ENCODE data around the gene YIPF3.

The YIPF3 gene

GRCh38 chr6:43476746-43477145, 40.0 kb downstream of the YIPF3 start:
- CTCF ChIA-PET = interaction anchor here (1.5 kb wide), 1 partner anchor 13 kb away, joined by 4 read pairs; no protein-coding TSS in a partner anchor
- no peak for DNase-seq (ENCODE audit: extremely low spot score)
- POLR2A ChIA-PET = interaction anchor here (1.2 to 1.8 kb wide), 7 partner anchors 13 to 423 kb away, joined by 3 to 18 read pairs (median 4); partner anchors contain the start of genes ABCC10, CUL7, DLK2 and POLR1C
- TF ChIP-seq FOXK2 (IDR thresholded peaks at IDR 0.05) = no peak
- no peak for TF ChIP-seq ZNF384 (IDR thresholded peaks at IDR 0.05)
- no peak for TF ChIP-seq SUZ12 (IDR thresholded peaks at IDR 0.05)
- TF ChIP-seq L3MBTL2 (conservative IDR thresholded peaks at IDR 0.05) = no peak
- TF ChIP-seq PKNOX1 (IDR thresholded peaks at IDR 0.05) = no peak
- no peak for TF ChIP-seq CTBP1 (IDR thresholded peaks at IDR 0.05; ENCODE audit: borderline replicate concordance)
- TF ChIP-seq TARDBP (IDR thresholded peaks at IDR 0.05) = no peak
- TF ChIP-seq FOXM1 (IDR thresholded peaks at IDR 0.05; ENCODE audit: borderline replicate concordance) = no peak
- TF ChIP-seq BHLHE40 (IDR thresholded peaks at IDR 0.05; ENCODE audit: borderline replicate concordance) = no peak

GRCh38 chr6:43475516-43475915, 41.2 kb downstream of the YIPF3 start:
- CTCF ChIA-PET = no interaction called here
- TF ChIP-seq ARNT (IDR thresholded peaks at IDR 0.05) = no peak
- TF ChIP-seq TARDBP (IDR thresholded peaks at IDR 0.05) = no peak
- TF ChIP-seq FOXA1 (IDR thresholded peaks at IDR 0.05) = no peak
- no peak for TF ChIP-seq CTBP1 (IDR thresholded peaks at IDR 0.05; ENCODE audit: borderline replicate concordance)
- no peak for TF ChIP-seq NFRKB (IDR thresholded peaks at IDR 0.05)
- TF ChIP-seq SUZ12 (IDR thresholded peaks at IDR 0.05) = no peak
- POLR2A ChIA-PET = interaction anchor here (1.2 kb wide), 1 partner anchor 11 kb away, joined by 3 read pairs; no protein-coding TSS in a partner anchor
- no peak for DNase-seq (ENCODE audit: extremely low spot score)

- ChIA-PET CTCF (no interaction called here), POLR2A (no interaction called here)
- no peak for TF ChIP-seq PKNOX1 (IDR thresholded peaks at IDR 0.05)
- TF ChIP-seq FOXM1 (IDR thresholded peaks at IDR 0.05; ENCODE audit: borderline replicate concordance) = no peak
- no peak for TF ChIP-seq BHLHE40 (IDR thresholded peaks at IDR 0.05; ENCODE audit: borderline replicate concordance)
- no peak for TF ChIP-seq LEF1 (IDR thresholded peaks at IDR 0.05; ENCODE audit: borderline replicate concordance)
- TF ChIP-seq L3MBTL2 (conservative IDR thresholded peaks at IDR 0.05) = no peak
- no peak for TF ChIP-seq FOXK2 (IDR thresholded peaks at IDR 0.05)
- no peak for TF ChIP-seq SP1 (IDR thresholded peaks at IDR 0.05)
- no peak for TF ChIP-seq FOXA1 (IDR thresholded peaks at IDR 0.05)
- TF ChIP-seq TARDBP (IDR thresholded peaks at IDR 0.05) = no peak
- TF ChIP-seq ZNF384 (IDR thresholded peaks at IDR 0.05) = no peak
- no peak for TF ChIP-seq HDGF (IDR thresholded peaks at IDR 0.05; ENCODE audit: borderline replicate concordance)
- TF ChIP-seq NFRKB (IDR thresholded peaks at IDR 0.05) = no peak
- TF ChIP-seq CTBP1 (IDR thresholded peaks at IDR 0.05; ENCODE audit: borderline replicate concordance) = no peak
- TF ChIP-seq ARNT (IDR thresholded peaks at IDR 0.05) = no peak
- TF ChIP-seq ELF4 (IDR thresholded peaks at IDR 0.05) = no peak
- TF ChIP-seq SUZ12 (IDR thresholded peaks at IDR 0.05) = no peak
- no peak for DNase-seq (ENCODE audit: extremely low spot score)
Observed at GRCh38 chr6:43472515-43472914, 44.2 kb downstream of the YIPF3 start.

- ChIA-PET POLR2A (interaction anchor here (0.9 kb wide), 1 partner anchor 15 kb away, joined by 4 read pairs; no protein-coding TSS in a partner anchor), CTCF (interaction anchor here (0.5 kb wide), 1 partner anchor 52 kb away, joined by 3 read pairs; no protein-coding TSS in a partner anchor)
- TF ChIP-seq HDGF (IDR thresholded peaks at IDR 0.05; ENCODE audit: borderline replicate concordance) (no peak), ELF4 (IDR thresholded peaks at IDR 0.05) (no peak), SP1 (IDR thresholded peaks at IDR 0.05) (no peak), L3MBTL2 (conservative IDR thresholded peaks at IDR 0.05) (no peak), FOXM1 (IDR thresholded peaks at IDR 0.05; ENCODE audit: borderline replicate concordance) (no peak), LEF1 (IDR thresholded peaks at IDR 0.05; ENCODE audit: borderline replicate concordance) (no peak), NFRKB (IDR thresholded peaks at IDR 0.05) (no peak), PKNOX1 (IDR thresholded peaks at IDR 0.05) (no peak), FOXA1 (IDR thresholded peaks at IDR 0.05) (no peak), FOXK2 (IDR thresholded peaks at IDR 0.05) (no peak), ZNF384 (IDR thresholded peaks at IDR 0.05) (no peak), ARNT (IDR thresholded peaks at IDR 0.05) (no peak)
- no peak for DNase-seq (ENCODE audit: extremely low spot score)
Observed at GRCh38 chr6:43471399-43471798, 45.3 kb downstream of the YIPF3 start.

GRCh38 chr6:43469947-43470346, 46.8 kb downstream of the YIPF3 start:
- CTCF ChIA-PET = no interaction called here
- POLR2A ChIA-PET = interaction anchor here (2.7 kb wide), 1 partner anchor 8 kb away, joined by 7 read pairs; the partner anchor contains the start of gene TJAP1
- TF ChIP-seq ZNF384 (IDR thresholded peaks at IDR 0.05) (peak; percentile 30; the same call in 1 of the 2 replicates), FOXK2 (IDR thresholded peaks at IDR 0.05) (no peak), BHLHE40 (IDR thresholded peaks at IDR 0.05; ENCODE audit: borderline replicate concordance) (no peak)
- DNase-seq (ENCODE audit: extremely low spot score) = no peak

- no peak for DNase-seq (ENCODE audit: extremely low spot score)
- CTCF ChIA-PET = no interaction called here
- POLR2A ChIA-PET = interaction anchor here (2.7 kb wide), 1 partner anchor 9 kb away, joined by 7 read pairs; the partner anchor contains the start of gene TJAP1
- TF ChIP-seq ARNT (IDR thresholded peaks at IDR 0.05) = no peak
- no peak for TF ChIP-seq ZNF384 (IDR thresholded peaks at IDR 0.05)
- no peak for TF ChIP-seq FOXA1 (IDR thresholded peaks at IDR 0.05)
Observed at GRCh38 chr6:43468748-43469681, 47.7 kb downstream of the YIPF3 start.
